ENCODE results near the gene PDE4D.

GRCh38 chr5:59579101-59579823 is 314.3 kb downstream of the PDE4D start:
- no peak for TF ChIP-seq CTCF (IDR thresholded peaks at IDR 0.05; ENCODE audit: extremely low read depth in 1 of 2, insufficient read depth in 1 of 2, low read depth in 1 of 2, low read length in 2 of 2)
- no peak for TF ChIP-seq POLR2A (IDR thresholded peaks at IDR 0.05; ENCODE audit: low read depth, low read length)

Data from endothelial cell of umbilical vein (primary cell).